OCI-LY7 (cell line): ENCODE results near the gene REC114. TPM values are rescaled to one million over a fixed set of nuclear protein-coding genes. Genes with fewer than 3 reads are reported as not detected.

Experiments
- BruUV-seq: library from RNA; stranded (reverse); fragments of 400-500 nt; replicated peaks from 2 replicates; lab custom pipeline; 2021; lab: Mats Ljungman, UMichigan
- CTCF ChIA-PET: fragments of 300-600 bp; sonication (Branson Sonifier 250); formaldehyde crosslinking; loops from one replicate; lab custom pipeline; 2022; ENCODE audit warnings: antibody characterized with exemption; ENCODE audit not compliant: unreplicated experiment; lab: Charles Lee
- POLR2A ChIA-PET: fragments of 300-600 bp; sonication (Branson Sonifier 250); formaldehyde crosslinking; loops from one replicate; lab custom pipeline; 2022; ENCODE audit warnings: antibody characterized with exemption; lab: Charles Lee
- DNase-seq: peaks from one replicate; pipeline ENCODE4 v3.0.0-alpha.2; 2015; ENCODE audit warnings: low spot score
- H2AFZ ChIP-seq: fragments of 200-600 bp; sonication (generic), shearing (Covaris generic); 2 replicates; pipeline ENCODE4 v1.6.1; 2014; ENCODE audit warnings: mild to moderate bottlenecking, antibody characterized with exemption, low read length, moderate library complexity
- H3K27ac ChIP-seq: fragments of 200-600 bp; sonication (generic); 2 replicates; pipeline ENCODE4 v1.5.1; 2014; ENCODE audit warnings: mixed run types, low read depth, mild to moderate bottlenecking, moderate library complexity, low read length, inconsistent platforms; ENCODE audit not compliant: poor library complexity, severe bottlenecking
- H3K36me3 ChIP-seq: fragments of 200-600 bp; sonication (generic); 2 replicates; pipeline ENCODE4 v1.6.1; 2014; ENCODE audit warnings: mild to moderate bottlenecking, antibody characterized with exemption, low read length, moderate library complexity, mixed read lengths; ENCODE audit not compliant: insufficient read depth
- H3K4me1 ChIP-seq: fragments of 200-600 bp; sonication (generic); 2 replicates; pipeline ENCODE4 v1.5.1; 2014; ENCODE audit warnings: mild to moderate bottlenecking, low read length; ENCODE audit not compliant: insufficient read depth, poor library complexity, severe bottlenecking
- H3K4me2 ChIP-seq: fragments of 200-600 bp; sonication (generic); 2 replicates; pipeline ENCODE4 v1.6.1; 2014; ENCODE audit warnings: mild to moderate bottlenecking, low read length
- H3K4me3 ChIP-seq: fragments of 200-600 bp; sonication (generic); 2 replicates; pipeline ENCODE4 v1.5.1; 2014; ENCODE audit warnings: mild to moderate bottlenecking, low read depth, low read length; ENCODE audit not compliant: poor library complexity, severe bottlenecking
- H3K79me2 ChIP-seq: fragments of 200-600 bp; sonication (generic); 2 replicates; pipeline ENCODE4 v1.6.1; 2016; ENCODE audit warnings: low read depth, mild to moderate bottlenecking, low read length, moderate library complexity, mixed read lengths; ENCODE audit not compliant: insufficient read depth
- H3K9me2 ChIP-seq: fragments of 200-600 bp; sonication (generic); 2 replicates; pipeline ENCODE4 v1.6.1; 2016; ENCODE audit warnings: mild to moderate bottlenecking, low read length, mixed read lengths; ENCODE audit not compliant: insufficient read depth
- H3K9me3 ChIP-seq: fragments of 200-600 bp; sonication (generic); 2 replicates; pipeline ENCODE4 v1.6.1; 2014; ENCODE audit warnings: mild to moderate bottlenecking, mixed run types, low read length, mixed read lengths
- H4K20me1 ChIP-seq: fragments of 200-600 bp; sonication (generic); 2 replicates; pipeline ENCODE4 v1.6.1; 2014; ENCODE audit warnings: mild to moderate bottlenecking, antibody characterized with exemption, low read length, moderate library complexity, mixed read lengths; ENCODE audit not compliant: insufficient read depth
- CTCF ChIP-seq: fragments of 200-600 bp; sonication (generic); conservative IDR thresholded peaks from 2 replicates; pipeline ENCODE4 v1.5.1; 2014; ENCODE audit warnings: mild to moderate bottlenecking, antibody characterized with exemption, low read length, moderate library complexity, mixed read lengths
- EZH2phosphoT487 ChIP-seq: fragments of 200-600 bp; sonication (generic); IDR thresholded peaks from 2 replicates; pipeline ENCODE4 v1.6.1; 2018; ENCODE audit warnings: low read depth, borderline replicate concordance, mild to moderate bottlenecking, mixed run types, antibody characterized with exemption, low read length, moderate library complexity, mixed read lengths
- intact Hi-C: fragments of 100-400 bp; cut with micrococcal nuclease; formaldehyde crosslinking; loops from one replicate; pipeline ENCODE4 v1.10.0; 2022; ENCODE audit not compliant: unreplicated experiment
- total RNA-seq, 2 experiments: library from RNA; depleted of rRNA in 1 of 2; stranded (reverse); fragments of >200 nt in 1 of 2; shearing (Covaris generic) in 1 of 2; gene quantifications; 2 replicates each; pipeline ENCODE4 v1.2.3, GENCODE V29; 2014 to 2022

REC114 gene
- total RNA-seq, 2 experiments from 2014 or later = not detected

- Histone ChIP-seq H3K36me3 (no peaks in the 10 kb centered on the region), H3K27ac (no peak overlapping the region), H3K4me1 (no peaks in the 10 kb centered on the region), H3K9me3 (no peaks in the 10 kb centered on the region), H3K4me3 (no peak overlapping the region), H3K79me2 (no peaks in the 10 kb centered on the region), H4K20me1 (no peaks in the 10 kb centered on the region), H2AFZ (no peak overlapping the region), H3K9me2 (no peaks in the 10 kb centered on the region), H3K4me2 (no peak overlapping the region)
- no TSS peak for BruUV-seq
- TF ChIP-seq CTCF (no peak), EZH2phosphoT487 (no peak)
- no peak for DNase-seq
- intact Hi-C loops = no loop called here
- CTCF ChIA-PET = no interaction called here
- POLR2A ChIA-PET = no interaction called here
Measured at GRCh38 chr15:73530649-73531048, 87.7 kb downstream of the REC114 start.

DNA sequence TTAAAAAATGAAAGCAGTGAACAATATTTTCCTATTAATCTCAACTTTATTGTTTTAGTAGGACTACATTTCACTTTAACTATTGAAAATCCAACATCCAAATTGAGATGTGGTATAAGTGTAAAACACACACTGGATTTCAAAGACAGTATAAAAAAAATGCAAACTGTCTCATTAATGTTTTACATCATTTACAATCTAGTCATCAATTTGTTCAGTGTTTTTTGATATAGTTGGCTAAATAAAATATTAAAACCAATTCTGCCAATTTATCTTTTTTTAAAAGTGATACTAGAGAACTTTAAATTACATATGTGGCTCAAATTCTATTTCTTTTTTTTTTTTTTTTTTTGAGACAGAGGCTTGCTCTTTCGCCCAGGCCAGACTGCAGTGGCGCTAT, 95.2 kb downstream of the REC114 start:
- no peak for DNase-seq
- no peak for TF ChIP-seq CTCF
- no peak for TF ChIP-seq EZH2phosphoT487
- Histone ChIP-seq H3K36me3 (no peaks in the 10 kb centered on the region), H4K20me1 (no peaks in the 10 kb centered on the region), H3K4me1 (no peaks in the 10 kb centered on the region), H3K27ac (no peak overlapping the region), H3K4me2 (no peak overlapping the region), H2AFZ (no peak overlapping the region), H3K79me2 (no peaks in the 10 kb centered on the region), H3K4me3 (no peak overlapping the region), H3K9me2 (no peaks in the 10 kb centered on the region), H3K9me3 (no peaks in the 10 kb centered on the region)
- no TSS peak for BruUV-seq
- intact Hi-C loops = no loop called here
- CTCF ChIA-PET = no interaction called here
- POLR2A ChIA-PET = no interaction called here

DNA sequence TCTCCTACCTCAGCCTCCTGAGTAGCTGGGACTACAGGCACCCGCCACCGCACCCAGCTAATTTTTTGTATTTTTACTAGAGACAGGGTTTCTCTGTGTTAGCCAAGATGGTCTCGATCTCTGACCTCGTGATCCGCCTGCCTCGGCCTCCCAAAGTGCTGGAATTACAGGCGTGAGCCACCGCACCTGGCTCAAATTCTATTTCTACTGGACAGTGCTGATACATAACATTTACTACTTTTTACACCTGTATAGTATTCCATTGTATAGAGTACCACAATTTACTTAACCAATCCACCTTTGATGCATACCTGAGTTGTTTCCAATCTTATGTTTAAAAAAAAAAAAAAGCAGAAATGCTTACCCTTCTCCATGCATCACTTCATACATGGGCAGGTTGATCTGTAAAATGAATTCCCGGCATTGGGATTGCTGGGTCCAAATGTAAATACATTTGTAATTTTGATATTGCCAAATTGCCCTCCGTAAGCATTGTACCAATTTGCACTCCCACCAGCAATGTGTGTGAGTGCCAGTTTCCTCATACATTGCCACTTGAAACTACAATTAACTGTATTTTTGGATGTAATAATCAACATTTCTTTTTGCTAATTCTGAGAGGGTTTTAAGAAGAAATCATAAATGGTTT, 95.7 kb downstream of the REC114 start:
- TF ChIP-seq CTCF (no peak), EZH2phosphoT487 (no peak)
- no peak for DNase-seq
- H3K4me2 ChIP-seq = no peak overlapping the region
- intact Hi-C loops = no loop called here
- H3K79me2 ChIP-seq = no peaks in the 10 kb centered on the region
- no peak overlapping the region for H3K4me3 ChIP-seq
- BruUV-seq = no TSS peak
- ChIA-PET CTCF (no interaction called here), POLR2A (no interaction called here)
- H4K20me1 ChIP-seq = no peaks in the 10 kb centered on the region
- H3K9me2 ChIP-seq = no peaks in the 10 kb centered on the region
- H3K4me1 ChIP-seq = no peaks in the 10 kb centered on the region
- no peak overlapping the region for H2AFZ ChIP-seq
- no peak overlapping the region for H3K27ac ChIP-seq
- H3K36me3 ChIP-seq = no peaks in the 10 kb centered on the region
- H3K9me3 ChIP-seq = no peaks in the 10 kb centered on the region
